ENCODE measurements around the gene USF2. TPM values are rescaled to one million over a fixed set of nuclear protein-coding genes. Genes with fewer than 3 reads are reported as not detected.

The USF2 gene
- total RNA-seq, 2 donors from 2014 or later = 86.5 to 108 TPM

DNA sequence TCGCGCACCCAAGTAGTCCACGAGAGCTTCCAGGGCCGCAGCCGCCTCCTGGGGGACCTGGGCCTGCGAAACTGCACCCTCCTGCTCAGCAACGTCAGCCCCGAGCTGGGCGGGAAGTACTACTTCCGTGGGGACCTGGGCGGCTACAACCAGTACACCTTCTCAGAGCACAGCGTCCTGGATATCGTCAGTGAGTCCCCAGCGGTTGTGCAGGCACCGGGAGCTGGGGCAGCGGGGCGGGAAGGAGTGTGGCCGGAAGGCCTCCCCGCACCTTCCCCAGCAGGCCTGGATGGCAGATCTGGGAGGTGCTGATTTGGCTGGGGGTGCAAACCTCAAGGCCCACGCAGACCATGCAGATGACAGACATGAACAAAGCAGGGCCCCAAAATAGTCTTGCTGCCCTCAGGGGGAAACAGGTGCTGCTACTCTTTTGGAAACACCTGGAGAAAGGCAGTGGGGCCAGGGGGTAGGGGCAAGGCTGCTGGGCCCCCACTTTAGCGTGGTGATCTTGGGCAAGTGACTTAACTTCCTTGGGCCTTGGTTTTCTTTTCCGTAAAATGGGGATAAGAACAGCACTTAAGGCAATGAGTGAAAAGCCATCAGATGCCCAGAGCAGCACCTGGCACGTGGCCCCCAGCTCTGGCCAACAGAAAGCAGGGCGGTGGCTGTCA lies 27.2 kb downstream of the USF2 start:
- no peaks in the 10 kb centered on the region for H3K36me3 ChIP-seq
- H3K27me3 ChIP-seq = no peaks in the 10 kb centered on the region
- H3K27ac ChIP-seq = no peak overlapping the region
- H3K9ac ChIP-seq (ENCODE audit: low read depth in 2 of 2, low read length in 2 of 2) = no peak overlapping the region
- no peak for DNase-seq
- H3K9me3 ChIP-seq = no peaks in the 10 kb centered on the region
- no peaks in the 10 kb centered on the region for H3K4me1 ChIP-seq
- H3K4me3 ChIP-seq = no peak overlapping the region
- TF ChIP-seq, protein P1, sequence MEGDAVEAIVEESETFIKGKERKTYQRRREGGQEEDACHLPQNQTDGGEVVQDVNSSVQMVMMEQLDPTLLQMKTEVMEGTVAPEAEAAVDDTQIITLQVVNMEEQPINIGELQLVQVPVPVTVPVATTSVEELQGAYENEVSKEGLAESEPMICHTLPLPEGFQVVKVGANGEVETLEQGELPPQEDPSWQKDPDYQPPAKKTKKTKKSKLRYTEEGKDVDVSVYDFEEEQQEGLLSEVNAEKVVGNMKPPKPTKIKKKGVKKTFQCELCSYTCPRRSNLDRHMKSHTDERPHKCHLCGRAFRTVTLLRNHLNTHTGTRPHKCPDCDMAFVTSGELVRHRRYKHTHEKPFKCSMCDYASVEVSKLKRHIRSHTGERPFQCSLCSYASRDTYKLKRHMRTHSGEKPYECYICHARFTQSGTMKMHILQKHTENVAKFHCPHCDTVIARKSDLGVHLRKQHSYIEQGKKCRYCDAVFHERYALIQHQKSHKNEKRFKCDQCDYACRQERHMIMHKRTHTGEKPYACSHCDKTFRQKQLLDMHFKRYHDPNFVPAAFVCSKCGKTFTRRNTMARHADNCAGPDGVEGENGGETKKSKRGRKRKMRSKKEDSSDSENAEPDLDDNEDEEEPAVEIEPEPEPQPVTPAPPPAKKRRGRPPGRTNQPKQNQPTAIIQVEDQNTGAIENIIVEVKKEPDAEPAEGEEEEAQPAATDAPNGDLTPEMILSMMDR (IDR thresholded peaks at IDR 0.05) = no peak
- intact Hi-C loops (cut with DNase I) = no loop called here

DNA sequence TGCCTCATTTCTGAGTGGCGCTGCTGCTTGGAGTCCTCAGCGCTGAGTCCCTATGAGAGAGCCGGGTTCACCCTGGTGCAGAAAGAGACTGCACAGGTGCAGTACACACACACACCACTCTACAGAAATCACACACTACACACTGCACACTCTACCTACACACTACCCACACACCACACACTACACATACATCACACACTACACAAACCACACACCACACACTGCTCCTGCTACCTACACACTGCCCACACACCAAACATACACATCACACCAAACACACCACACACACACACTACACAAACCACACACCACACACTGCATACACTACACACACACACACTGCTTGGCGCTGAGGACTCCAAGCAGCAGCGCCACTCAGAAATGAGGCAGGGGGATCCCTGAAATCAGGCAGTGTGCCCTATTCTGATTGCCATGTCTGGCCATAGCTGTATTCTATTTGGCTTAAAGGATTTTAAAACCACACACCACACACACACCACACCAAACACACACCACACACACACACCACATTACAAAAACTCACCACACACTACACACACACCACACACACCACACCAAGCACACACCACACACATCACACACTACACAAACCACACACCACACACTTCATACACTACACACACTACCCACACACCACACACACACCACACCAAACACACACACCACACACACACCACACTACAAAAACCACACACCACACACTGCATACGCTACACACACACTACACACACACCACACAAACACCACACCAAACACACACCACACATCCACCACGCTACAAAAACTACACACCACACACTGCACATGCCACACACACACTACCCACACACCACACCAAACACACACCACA lies 28.1 kb downstream of the USF2 start:
- Histone ChIP-seq H3K4me1 (no peaks in the 10 kb centered on the region), H3K36me3 (no peaks in the 10 kb centered on the region), H3K27me3 (no peaks in the 10 kb centered on the region), H3K9me3 (no peaks in the 10 kb centered on the region), H3K9ac (ENCODE audit: low read depth in 2 of 2, low read length in 2 of 2) (no peak overlapping the region), H3K4me3 (no peak overlapping the region), H3K27ac (no peak overlapping the region)
- intact Hi-C loops (cut with DNase I) = no loop called here
- TF ChIP-seq, protein P1 (IDR thresholded peaks at IDR 0.05) = no peak
- no peak for DNase-seq

DNA sequence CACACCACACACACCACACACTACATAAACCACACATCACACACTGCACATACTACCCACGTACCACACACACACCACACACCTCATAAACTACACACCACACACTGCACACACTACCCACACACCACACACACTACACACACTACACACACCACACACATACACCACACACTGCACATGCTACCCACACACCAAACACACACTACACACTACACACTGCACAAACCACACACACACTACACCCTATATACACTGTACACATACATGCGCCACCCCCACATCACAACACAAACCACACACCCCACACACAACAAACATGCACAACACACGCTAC lies 28.7 kb downstream of the USF2 start:
- no peaks in the 10 kb centered on the region for H3K27me3 ChIP-seq
- TF ChIP-seq, protein P1 (IDR thresholded peaks at IDR 0.05) = no peak

DNA sequence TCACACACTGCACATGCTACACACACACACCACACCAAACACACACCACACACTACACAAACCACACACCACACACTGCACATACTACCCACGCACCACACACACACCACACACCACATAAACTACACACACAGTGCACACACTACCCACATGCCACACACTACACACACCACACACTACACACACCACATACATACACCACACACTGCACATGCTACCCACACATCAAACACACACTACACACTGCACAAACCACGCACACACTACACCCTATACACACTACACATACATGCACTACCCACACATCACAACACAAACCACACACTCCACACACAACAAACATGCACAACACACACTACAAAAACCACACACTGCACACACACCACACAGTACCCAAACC lies 29.2 kb downstream of the USF2 start:
- intact Hi-C loops (cut with DNase I) = no loop called here
- H3K4me1 ChIP-seq = no peaks in the 10 kb centered on the region
- H3K9ac ChIP-seq (ENCODE audit: low read depth in 2 of 2, low read length in 2 of 2) = no peak overlapping the region
- H3K27ac ChIP-seq = no peak overlapping the region
- H3K27me3 ChIP-seq = no peaks in the 10 kb centered on the region
- H3K9me3 ChIP-seq = no peaks in the 10 kb centered on the region
- TF ChIP-seq, protein P1 (IDR thresholded peaks at IDR 0.05) = no peak
- DNase-seq = no peak
- no peak overlapping the region for H3K4me3 ChIP-seq
- H3K36me3 ChIP-seq = no peaks in the 10 kb centered on the region

More for the DNA sequence above, 28.7 kb downstream of the USF2 start:
- no peak for DNase-seq
- Histone ChIP-seq H3K9me3 (no peaks in the 10 kb centered on the region), H3K4me1 (no peaks in the 10 kb centered on the region), H3K9ac (ENCODE audit: low read depth in 2 of 2, low read length in 2 of 2) (no peak overlapping the region), H3K27ac (no peak overlapping the region), H3K36me3 (no peaks in the 10 kb centered on the region), H3K4me3 (no peak overlapping the region)
- intact Hi-C loops (cut with DNase I) = no loop called here

DNA sequence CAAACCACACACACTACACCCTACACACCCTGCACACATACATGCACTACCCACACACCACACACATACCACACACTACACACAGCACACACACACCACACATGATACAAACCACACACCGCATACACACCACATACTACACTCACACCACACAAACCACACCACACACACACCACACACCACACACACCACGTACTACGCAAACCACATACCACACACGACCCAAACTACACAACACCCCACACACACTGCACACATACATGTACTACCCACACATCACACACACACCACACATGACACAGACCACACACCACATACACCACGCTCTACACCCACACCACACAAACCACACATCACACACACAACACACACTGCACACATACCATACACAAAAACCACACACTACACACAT lies 29.8 kb downstream of the USF2 start:
- H3K36me3 ChIP-seq = no peaks in the 10 kb centered on the region
- H3K4me1 ChIP-seq = no peaks in the 10 kb centered on the region
- intact Hi-C loops (cut with DNase I) = no loop called here
- no peak for DNase-seq
- no peak overlapping the region for H3K9ac ChIP-seq (ENCODE audit: low read depth in 2 of 2, low read length in 2 of 2)
- no peaks in the 10 kb centered on the region for H3K9me3 ChIP-seq
- H3K4me3 ChIP-seq = no peak overlapping the region
- TF ChIP-seq, protein P1 (IDR thresholded peaks at IDR 0.05) = no peak
- H3K27ac ChIP-seq = no peak overlapping the region
- H3K27me3 ChIP-seq = no peaks in the 10 kb centered on the region

Data from colonic mucosa (tissue), 4 donors.